Right kidney (tissue), 1 donor: ENCODE results near the gene RPA3.

Source experiments
- DNase-seq: peaks from one replicate; pipeline ENCODE4 v3.0.0-alpha.2; 2016

The RPA3 gene

DNA sequence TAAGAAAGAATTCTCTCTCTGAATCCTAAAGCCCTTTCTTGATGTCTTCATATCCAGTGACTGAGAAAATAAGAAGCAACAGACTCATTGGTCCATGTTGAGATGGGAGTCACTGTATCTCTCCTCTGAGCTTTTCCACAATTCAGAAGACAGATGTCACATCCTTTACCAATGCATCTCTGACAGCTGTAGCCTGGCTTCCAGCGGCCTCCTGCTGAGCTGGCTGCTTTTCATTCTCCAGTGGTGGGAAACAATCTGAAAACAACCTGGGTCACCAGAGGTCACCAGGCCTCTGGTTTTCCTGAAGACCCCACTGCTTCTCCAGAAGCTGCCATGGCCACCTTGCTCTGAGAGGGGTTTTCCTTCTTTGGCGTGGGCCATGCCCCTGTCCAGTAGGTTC is 18.3 kb upstream of the RPA3 start:
- no peak for DNase-seq

DNA sequence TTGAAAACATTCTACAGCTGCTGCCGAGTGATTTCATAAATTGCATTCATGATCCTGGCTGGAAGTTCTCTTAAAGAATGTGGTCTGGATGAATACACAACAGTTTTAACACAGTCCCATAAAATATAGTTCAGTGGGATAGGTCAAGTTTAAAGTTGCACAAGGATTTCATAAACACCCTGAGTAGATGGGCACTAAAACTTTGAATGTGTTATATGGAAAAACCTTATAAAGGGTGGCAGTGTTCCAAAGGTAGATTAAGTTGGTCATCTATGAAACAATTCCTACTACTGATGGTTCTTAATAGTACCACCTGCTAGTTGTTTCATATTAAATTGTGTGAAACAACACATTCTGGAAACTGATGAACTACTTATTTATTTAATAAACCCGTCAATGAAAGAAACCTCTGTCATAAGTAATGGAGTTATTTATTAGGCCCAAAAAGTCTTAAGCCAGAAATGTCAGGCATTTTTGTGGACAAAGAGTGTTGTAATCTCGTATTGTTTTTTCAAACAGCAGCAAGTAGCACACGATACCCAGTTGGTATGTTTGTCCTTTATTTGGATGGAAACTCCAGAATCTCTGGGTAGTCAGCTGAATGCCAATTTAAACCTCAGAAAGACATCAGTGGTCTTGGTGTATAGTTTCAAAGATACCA is 14.3 kb upstream of the RPA3 start:
- no peak for DNase-seq

DNA sequence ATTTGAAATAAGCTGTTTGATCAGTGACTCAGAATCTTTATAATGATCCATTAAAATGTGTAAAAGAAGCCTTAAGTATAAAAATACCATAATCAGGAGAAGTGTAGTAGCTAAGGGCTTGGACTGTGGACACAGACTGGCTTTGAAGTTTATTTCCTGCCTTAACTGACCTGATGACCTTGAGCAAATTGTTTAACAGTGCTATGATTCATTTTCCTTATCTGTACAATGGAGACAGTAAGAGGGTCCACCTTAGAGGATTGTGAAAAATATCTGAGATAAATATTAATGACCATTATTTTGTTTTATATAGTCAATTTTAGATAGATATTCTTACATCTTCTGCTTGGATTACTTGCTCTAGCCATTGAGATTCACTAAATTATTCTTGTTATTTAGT is 13.3 kb upstream of the RPA3 start:
- no peak for DNase-seq

- no peak for DNase-seq
Measured at GRCh38 chr7:7720750-7721621, 2.6 kb upstream of the RPA3 start.

- no peak for DNase-seq
Measured at GRCh38 chr7:7720193-7720592, 1.8 kb upstream of the RPA3 start.

- DNase-seq, result no peak
Measured at GRCh38 chr7:7719236-7719635, 829 bp upstream of the RPA3 start.

DNA sequence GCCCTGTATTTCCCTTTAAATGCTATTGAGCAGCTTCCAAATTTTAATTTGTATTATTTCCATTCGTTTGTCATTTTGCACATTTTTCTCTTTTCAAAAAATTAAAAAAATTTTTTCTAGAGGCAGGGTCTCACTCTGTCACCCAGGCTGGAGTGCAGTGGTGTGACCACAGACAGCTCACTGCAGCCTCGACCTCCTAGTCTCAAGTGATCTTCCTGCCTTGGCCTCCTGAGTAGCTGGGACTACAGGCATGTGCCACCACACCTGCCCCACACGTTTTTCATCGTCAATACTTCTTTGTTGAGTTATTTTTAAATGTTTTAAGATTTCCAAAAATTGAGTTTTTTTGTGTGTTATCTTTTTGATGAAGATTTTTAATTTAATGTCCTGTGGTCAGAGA is 4.7 kb downstream of the RPA3 start:
- DNase-seq, result no peak

- no peak for DNase-seq
Measured at GRCh38 chr7:7710469-7710868, 7.9 kb downstream of the RPA3 start.

GRCh38 chr7:7709291-7709690 is 9.1 kb downstream of the RPA3 start:
- no peak for DNase-seq

DNA sequence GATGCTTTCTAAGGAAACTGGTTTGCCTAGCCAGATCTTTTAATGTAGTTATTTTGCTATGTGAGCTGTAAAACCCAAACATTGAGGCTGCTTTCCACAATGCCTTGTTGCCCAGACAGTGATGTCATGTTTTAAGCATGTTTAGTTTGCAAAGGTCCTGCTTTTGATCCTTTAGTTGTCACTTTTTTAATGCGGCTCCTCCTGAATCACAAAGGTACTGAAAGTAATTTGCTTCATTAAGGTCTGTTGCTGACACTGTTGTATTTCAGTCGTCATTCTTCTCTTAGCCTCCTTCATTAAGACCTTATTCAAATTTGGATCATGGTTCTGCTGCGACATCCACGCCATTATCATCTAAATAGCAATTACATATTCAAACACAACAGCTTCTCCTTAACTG is 10.6 kb downstream of the RPA3 start:
- no peak for DNase-seq

- no peak for DNase-seq
Measured at GRCh38 chr7:7707246-7707645, 11.2 kb downstream of the RPA3 start.

GRCh38 chr7:7706556-7707172 is 11.7 kb downstream of the RPA3 start:
- DNase-seq, result no peak

DNA sequence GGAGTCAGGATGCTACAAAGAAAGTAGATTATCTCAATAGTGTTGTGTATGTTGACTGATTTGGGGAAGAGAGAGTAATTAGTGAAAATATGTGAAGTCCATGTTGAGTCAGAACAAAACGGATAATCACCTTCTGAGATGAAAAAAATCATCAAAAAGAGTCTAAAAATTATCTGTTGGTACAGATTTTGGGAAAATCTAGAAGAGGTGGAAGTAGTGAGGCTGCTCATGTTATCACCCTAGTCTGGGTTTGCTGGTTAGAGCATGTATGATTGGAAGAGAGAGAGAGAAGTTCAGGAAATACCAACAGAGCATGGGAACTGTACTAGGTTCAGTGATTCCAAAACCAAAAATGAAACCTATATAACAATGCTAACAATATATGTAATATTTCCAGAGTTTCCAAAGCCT is 12.3 kb downstream of the RPA3 start:
- no peak for DNase-seq

DNA sequence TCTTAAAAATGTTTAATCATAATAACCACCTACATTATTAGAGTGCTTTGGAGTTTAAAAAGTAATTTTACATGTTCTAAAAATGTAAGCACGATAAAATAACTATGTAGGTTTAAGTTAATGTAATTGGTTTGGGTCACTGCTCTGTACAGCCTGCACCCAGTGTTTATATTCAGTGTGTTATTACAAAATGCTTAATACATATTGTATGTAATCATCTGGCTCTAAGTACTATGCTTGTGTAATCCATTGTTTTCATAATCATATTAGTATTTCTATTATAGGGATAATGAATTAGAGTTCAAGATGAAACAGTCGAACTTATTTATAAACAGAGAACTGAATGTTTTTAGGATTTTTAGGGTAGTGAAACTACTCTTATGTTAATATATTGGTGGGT is 13.1 kb downstream of the RPA3 start:
- DNase-seq, result no peak

GRCh38 chr7:7704867-7705266 is 13.5 kb downstream of the RPA3 start:
- no peak for DNase-seq

DNA sequence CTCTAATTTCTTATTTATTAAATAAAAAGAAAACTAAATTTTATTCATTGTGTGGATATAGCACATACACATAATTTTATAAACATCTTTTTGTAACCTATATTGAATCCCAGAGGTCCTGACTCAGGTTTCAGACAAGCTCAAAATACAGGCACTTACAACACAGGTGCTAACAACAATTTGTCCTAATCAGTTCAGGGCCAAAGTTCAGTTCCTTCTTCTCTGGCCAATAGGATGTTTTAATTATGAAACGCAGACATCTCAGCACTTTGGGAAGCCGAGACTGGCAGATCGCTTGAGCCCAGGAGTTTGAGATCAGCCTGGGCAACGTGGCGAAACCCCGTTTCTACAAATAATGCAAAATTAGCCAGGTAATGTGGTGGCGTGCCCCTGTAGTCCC is 15.0 kb downstream of the RPA3 start:
- DNase-seq, result no peak

- DNase-seq, result no peak
Measured at GRCh38 chr7:7702826-7703225, 15.6 kb downstream of the RPA3 start.

DNA sequence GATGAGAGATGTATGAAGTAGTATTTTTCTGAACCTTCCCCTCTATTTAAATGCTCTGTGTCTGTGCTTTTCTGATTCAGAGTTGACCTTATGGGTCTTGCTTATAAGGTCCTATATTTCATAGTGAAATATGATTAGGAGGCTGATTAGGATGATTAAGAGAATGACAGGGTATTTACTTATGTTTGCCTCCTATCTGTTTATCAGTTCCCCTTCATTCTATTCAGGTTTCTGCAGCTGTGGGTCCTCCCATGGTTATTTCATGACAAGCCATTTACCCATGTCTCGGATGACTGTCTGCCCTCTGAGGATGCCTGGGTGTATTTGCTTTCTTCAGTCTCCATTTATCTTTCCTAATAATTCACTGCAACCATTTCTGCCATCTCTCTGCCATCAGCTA is 16.9 kb downstream of the RPA3 start:
- no peak for DNase-seq

- DNase-seq, result no peak
Measured at GRCh38 chr7:7699970-7700369, 18.4 kb downstream of the RPA3 start.

- DNase-seq, result no peak
Measured at GRCh38 chr7:7699380-7699779, 19.0 kb downstream of the RPA3 start.

GRCh38 chr7:7698930-7699329 is 19.5 kb downstream of the RPA3 start:
- no peak for DNase-seq

GRCh38 chr7:7696458-7697119 is 21.8 kb downstream of the RPA3 start:
- DNase-seq, result no peak
